GM18873 (cell line): ENCODE results near the gene KRT86.
"Not testable (repeated sequence)": the region's sequence is repeated elsewhere in the genome, so short reads cannot be mapped to it uniquely, and the experiment has no call there.

Experiments used
- ATAC-seq: cut with Tn5 transposase; IDR thresholded peaks from one replicate; pipeline ENCODE4 v1.9.1; 2021; ENCODE audit warnings: mild to moderate bottlenecking, moderate library complexity, moderate number of reproducible peaks; ENCODE audit not compliant: unreplicated experiment, low FRiP score

Gene KRT86

DNA sequence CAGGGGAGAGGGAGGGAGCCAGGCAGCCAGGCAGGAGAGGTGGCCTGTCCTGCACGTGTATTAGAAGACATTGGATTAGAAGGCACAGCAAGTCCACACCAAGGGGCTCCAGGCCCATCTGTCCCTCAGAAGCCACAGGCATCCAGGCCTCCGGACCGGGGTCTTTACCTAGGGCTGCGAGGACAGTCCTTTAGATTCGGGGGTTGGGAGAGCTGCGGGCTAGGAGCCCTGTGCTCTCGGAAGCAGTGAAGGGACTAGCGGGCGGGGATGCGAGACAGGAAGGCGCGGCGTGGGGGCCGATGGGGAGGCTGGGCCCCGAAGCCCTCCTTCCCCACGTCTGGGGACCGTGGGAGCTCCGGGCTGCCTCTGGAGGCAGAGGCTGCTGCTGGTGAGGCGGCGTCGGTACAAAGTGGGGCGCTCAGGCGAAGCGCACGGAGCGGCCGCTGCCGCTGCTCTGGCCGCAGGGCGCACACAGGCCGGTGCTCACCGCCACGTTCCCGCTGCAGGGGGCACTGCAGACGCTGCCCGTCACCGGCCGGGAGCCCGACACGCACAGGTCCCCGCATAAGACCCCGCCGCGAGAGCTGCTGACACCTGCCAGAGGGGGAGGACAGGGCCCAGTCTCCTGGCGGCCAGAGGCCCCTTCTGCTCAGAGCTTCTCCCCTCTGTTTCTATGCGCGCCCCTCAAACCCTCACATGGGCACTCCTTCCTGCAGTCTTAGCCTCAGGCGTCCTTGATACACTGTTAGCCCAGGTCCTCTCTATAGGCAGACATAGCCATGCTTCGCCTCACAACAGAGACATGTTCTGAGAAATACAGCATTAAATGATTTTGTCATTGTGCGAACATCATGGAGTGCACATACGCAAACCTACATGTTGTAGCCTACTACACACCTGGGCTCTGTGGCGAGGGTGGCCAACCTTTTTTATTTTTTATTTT is 24.1 kb upstream of the KRT86 start:
- ATAC-seq: no peak

DNA sequence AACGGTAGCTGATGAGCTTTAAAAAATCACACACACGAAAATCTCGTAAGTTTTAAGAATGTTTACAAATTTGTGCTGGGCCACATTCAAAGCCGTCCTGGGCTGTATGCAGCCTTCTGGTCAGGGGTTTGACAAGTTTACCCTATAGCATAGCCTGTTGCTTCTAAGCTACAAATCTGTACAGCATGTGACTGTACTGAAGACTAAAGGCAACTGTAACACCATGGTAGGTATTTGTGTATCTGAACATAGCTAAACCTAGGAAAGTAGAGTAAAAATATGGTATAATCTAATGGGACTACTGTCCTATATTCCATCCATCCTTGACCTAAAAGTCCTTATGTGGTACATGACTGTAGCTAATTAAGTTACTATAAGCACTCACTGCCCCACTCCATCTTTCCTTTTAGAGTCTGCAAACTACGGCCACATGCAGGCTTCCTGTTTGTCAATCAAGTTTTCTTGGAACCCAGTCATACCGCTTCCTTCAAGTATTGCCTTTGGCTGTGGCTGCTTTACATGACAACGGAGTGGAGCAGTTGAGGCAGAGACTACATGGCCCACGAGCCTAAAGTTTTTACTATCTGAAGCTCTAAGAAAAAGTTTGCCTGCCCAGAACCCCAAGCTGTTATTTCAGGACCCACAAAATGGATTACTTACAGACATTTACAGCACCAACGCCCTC is 22.9 kb upstream of the KRT86 start:
- ATAC-seq: no peak

DNA sequence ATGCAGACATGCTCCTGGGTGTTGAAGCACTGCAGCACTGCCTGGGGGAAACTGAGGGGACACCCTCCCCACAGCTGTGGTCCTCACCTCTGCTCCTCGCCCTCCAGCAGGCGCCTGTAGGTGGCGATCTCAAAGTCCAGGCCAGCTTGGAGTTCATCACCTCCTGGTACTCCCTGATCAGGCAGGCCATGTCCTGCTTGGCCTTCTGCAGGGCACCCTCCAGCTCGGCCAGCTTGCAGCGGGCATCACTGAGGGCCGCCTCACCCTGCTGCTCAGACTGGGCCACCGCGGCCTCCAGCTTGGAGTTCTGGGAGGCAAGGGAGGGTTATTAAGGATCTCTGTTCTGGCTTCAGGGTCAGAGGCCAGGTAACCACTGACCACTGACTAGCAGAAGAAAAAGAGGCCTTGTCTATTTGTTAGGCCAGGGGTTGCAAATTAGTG is 22.2 kb upstream of the KRT86 start:
- ATAC-seq: not testable (repeated sequence)

DNA sequence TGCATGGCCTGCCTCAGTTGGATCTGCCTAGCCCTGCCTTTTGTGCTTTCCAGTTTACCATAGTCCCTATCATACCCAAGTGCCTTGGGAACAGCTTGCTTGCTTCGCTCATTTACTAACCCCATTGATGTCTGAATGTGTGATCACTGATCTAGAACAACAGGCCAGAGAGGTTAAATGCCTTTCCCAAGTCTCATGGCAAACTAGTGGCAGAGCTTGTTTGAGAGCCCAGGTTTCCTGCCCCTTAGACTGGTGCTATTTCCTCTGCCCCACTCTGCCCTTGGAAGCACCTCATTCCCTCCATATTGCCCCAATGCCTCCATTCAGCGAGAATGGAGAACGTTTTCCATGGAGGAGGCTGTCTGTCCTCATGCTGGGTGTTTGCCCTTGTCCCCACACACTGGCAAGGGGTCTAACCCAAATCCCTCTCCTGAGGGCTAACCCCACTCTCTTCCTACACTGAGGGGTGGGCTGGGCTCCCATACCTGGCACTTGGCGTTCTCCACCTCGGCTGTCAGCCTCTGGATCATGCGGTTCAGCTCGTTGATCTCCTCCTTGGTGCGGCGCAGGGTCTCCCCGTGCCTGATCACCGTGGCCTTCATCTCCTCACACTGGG is 21.6 kb upstream of the KRT86 start:
- no peak for ATAC-seq

DNA sequence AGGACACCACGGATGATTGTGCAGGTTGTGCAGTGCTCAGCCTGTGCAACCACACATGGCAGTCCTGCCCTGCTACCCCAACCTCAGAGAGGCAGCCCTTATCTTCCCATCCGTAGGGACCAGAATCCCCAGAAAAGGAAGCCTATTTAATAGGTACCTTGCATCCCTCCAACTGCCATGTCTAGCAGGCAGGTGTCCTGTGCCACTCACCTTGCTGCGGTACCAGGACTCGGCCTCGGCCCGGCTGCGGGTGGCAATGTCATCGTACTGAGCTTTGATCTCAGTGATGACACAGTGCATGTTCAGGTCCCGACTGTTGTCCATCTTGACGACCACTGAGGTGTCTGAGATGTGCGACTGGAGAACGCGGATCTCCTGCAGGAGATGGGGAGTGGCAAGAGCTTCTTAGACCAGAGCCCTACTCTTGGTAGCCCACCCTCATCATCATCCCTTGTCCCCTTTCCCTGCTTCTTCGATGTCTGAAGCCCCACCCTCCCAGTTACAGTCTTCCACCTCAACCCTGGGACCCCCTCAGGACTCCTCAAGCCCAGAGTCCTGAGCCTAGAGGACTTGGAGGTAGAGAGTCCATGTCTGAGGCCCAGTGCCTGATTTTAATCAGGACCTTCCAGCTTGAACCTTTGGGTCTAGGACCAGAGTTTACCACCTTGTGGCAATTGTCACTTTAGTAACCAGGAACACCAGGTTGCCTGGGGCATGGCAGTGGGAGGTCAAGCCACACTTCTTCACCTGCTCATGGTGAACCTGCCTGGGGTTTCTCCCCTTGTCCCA is 20.9 kb upstream of the KRT86 start:
- no peak for ATAC-seq

DNA sequence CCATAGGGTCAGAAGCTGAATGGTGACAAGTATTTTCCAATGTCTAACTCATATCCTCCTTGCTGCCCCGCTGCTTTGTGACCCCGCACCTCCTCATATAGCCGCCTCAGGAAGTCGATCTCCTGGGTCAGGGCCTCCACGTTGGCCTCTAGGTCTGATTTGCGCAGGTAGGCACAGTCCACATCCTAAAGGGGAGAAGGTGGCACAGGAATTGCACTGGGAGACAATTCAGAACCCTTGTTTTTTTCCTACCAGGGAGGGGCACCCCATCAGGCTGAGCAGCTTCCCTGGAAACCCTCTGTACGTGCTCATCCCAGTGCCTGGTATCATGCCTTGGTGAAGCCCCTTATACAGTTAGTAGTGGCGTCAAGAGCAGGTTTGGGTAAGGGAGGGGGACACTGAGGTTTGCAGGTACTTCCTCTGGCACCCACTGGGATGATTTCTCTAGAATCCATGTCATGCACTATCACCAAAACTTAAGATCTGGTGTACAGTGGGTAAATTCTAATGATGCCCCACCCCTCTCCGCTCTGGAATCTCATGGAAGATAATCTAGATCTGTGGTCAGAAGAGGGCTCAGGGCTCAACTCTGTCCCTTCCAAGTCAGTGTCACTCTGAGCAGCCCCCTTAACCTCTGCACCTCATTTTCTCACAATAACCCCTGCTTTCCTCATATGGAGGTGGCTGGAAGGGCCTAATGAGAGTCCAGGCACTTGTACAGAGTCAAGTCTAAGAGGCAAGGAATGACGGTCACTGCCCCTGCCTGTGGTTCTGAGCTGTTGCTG is 20.1 kb upstream of the KRT86 start:
- no peak for ATAC-seq

DNA sequence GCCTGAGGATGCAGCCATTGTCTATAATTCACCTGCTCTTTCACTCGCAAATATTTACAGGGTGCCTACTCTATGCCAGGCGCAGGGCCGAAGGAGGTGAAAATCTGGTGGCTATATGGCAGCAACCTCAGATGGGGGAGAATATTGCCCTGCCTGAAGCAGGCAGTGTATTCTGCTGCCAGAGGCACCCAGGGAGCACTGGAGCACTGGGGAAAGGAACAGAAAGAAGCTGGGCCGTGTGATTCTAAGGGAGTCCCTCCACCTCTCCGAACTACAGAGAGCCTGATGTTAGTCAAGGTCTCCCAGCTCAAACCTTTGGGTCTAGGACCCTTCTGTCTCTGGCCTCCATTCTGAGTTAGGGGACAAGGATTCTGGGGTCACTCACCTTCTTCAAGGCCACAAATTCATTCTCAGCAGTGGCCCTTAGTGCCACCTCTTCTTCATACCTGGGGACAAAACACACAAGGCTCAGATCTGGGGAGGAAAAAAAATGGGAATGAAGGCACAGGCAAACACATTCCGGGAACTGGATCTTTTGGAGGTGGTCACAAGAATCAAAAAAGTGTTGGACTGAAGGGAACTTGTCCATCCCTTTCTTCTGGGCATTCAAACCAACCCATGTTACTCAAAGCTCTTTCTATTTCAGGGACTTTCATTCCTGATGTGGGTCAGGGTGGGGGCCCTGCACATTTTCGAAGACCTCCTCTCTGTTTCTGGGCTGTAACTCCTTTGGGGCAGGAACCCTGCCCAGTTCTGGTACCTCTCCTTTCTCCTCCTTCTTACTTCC is 19.3 kb upstream of the KRT86 start:
- no peak for ATAC-seq

DNA sequence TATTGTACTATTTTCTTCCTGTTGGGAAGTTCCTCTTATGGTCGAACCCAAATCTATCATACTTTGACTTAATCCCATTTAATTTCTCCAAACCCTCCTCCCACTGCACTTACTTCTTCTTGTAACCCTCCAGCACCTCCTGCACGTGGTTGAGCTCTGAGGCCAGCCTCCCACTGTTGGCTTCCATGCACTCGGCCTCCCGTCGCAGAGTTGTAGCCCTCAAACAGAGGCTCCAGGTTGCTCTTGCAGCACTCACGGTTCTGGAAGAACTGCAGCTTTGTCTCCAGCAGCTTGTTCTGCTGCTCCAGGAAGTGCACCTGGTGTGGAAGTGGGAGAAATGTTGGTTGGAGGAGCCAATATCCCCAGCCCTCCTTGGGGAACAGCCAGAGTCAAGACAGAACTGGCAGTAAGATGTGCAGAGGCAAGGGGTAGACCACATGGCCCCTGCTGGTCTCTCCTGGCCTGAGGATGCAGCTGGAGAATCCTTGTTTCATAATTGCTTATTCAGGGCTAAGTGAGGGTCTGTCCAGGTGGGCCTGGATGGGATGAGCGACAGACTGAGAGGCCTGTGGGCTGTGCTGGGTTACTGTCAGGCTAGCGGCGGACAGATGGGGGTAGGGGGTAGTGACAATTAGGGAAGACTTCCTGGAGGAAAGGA is 18.4 kb upstream of the KRT86 start:
- no peak for ATAC-seq

DNA sequence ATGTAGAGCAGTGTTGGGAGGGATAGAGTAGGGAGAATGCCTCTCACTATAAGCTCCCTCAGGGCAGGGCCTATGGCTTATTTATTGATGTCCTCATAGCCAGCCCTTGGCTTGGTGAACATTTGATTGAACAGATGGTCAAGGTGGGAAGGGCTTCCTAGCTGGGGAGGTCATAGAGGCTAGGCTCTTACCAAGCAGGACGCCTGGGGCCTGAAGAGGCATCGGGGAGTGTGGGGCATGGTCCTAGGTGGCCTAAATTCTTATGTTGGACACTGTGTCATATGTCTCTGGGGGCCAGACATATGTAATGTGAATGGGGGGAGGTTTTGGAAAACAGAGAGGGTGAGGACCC is 17.9 kb upstream of the KRT86 start:
- no peak for ATAC-seq

DNA sequence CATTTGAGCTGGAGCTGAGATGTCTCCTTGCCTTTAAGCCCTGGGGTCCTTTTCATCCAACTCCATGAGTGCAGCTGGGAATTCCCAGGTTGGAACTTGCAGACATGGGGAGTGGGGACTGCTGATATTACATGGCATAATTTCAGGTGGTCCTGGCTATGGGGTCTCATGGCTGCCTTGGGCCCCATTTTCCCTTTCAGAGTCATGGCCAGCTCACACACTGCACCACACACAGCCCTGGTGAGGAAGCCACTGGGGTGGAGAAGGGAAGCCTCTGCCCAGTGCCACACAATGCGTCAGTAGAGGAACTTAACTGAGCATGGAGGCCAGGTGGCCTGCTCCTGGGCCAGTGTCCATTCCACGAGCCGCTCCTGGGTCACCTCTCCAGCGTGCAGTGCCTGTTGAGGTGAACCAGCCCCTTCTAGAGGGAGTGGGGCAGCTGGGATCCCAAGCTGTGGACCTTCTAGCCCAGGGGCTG is 17.3 kb upstream of the KRT86 start:
- ATAC-seq: no peak

DNA sequence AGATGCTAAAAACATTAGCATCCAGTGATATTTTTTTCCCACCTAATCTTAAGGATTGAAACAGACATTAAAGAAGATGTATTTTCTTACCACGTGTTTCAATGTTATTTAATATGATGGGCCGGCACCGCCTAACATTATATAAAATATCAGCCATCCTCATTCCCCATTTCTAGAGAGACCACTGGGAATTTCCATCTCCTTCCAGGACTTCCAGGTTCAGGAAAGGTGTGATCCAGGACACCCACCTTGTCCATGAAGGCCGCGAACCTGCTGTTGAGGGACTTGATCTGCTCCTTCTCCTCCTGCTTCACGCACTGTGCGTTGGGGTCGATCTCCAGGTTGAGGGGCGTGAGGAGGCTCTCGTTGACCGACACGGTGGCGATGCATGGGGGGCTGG is 16.5 kb upstream of the KRT86 start:
- ATAC-seq: not testable (repeated sequence)

DNA sequence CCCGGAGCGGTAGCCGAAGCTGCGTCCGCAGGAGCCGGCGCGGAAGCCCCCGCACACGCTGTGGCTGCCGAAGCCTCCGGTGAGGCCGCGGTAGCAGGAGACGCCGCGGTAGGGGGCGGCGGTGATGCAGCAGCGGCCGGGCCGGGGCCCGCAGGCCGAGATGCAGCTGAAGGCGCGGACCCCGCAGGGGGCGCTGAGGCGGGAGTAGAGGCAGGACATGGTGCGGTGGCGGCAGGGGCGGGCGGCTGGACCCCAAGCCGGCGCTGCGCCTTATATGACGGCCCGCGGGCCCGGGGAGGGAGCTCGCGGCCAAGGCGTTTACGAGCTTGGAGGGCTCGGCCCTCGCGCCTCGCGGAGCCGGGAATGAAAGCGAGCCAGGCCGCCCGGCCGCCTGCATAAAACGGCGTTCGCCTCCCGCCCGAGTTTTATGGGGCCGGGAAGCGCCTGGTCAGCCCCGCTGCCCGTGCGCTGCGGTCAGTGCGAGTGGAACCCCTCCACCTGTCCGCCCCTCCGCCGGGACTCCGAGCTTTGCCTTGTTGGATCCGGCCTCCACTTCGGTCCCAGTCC is 16.0 kb upstream of the KRT86 start:
- ATAC-seq: no peak

DNA sequence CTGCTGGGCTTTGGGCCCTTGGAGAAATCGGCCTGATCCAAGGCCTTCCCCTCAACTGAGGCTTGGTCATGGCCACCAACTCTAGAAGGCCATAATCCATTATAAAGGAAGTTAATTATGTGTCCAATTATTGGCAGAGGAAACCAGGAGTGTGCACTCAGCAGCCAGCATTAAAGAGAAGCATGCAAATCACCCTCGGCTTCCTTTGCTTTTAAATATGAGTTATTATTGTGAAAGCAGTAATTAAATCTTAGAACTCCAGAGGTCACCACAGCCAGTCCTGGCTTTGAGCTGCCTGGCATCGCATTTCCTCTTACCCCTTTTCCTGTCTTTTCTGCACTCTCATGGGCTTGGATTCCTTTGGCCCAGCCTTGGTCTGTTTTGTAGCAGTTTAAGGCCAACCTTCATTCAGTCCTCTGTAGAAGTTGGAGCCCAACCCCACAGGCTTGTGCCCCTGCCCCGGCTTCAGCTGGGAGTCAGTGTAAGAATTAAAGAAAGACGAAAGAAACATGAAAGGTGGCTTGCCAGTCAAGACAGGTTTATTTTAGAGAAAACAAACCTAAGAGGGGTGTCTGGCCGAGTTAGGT is 14.7 kb upstream of the KRT86 start:
- ATAC-seq: no peak

DNA sequence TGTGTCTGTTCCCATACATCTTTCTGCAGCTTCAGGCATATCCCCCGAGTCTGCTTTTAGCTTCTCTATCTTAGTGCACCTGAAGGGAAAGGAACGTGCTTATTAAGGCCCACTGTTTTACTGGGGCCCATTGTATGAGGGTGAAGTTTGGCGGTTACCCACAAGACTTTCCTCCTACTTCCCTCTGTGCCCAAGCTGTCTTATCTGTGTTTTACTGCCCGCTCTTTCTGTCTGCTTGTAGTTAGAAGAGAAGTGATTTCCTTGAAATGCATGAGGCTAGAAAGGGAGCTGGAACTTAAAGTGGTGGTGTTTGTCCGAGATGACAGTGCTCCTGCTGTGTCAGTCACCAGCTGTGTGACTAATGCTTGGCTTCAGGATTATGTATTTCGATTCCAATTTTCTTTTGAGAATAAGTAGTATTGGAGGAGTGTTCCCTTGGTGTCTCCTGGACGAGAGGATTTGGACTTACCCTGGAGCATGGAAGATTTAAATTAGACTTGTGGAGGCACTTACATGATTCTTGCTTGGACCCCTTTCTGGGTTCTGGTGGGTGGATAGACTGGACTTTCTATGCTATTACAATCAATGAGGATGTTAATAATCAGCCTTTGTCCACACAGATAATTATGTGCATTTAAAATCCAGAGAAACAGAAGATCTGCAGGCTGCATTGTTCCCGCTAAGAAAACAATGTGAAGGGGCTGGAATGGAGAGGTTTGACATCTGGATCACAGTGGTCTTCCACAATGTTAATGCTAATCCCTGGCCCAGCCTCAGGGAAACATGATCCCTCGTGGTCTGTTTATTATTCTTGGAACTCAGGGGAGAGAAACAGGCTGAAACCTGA is 13.9 kb upstream of the KRT86 start:
- no peak for ATAC-seq

DNA sequence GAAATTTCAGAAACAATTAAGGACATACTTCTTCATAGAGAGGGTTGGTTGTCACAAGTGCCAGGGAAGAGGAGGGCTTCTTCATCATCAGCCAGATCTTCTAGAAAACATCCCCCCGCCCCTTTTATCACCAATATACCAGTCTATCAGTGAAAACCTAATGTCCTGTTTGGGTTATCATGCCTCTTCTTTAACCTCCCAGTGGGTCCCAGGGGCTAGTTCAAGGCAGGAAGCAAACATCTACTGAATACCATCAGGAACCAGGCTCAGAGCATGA is 13.3 kb upstream of the KRT86 start:
- no peak for ATAC-seq

DNA sequence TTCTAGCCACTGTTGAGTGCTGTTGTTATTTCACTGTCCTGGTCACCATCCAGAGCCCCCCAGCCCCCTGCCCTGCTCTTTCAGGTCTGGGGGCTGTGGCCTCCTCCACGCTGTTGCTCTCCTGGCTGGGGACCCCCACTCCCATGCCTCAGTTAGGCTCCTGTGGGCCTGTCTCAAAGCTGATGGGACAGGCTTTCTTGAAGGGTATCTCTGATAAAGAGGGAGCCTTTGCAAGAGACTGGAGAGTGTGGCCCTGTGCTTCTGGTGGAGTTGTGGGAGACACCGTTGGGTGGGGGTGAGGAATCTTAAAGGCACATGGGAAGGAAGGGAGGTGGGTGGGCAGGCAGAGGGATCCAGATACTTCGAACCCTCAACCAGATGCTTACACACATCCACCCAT is 12.2 kb upstream of the KRT86 start:
- no peak for ATAC-seq

DNA sequence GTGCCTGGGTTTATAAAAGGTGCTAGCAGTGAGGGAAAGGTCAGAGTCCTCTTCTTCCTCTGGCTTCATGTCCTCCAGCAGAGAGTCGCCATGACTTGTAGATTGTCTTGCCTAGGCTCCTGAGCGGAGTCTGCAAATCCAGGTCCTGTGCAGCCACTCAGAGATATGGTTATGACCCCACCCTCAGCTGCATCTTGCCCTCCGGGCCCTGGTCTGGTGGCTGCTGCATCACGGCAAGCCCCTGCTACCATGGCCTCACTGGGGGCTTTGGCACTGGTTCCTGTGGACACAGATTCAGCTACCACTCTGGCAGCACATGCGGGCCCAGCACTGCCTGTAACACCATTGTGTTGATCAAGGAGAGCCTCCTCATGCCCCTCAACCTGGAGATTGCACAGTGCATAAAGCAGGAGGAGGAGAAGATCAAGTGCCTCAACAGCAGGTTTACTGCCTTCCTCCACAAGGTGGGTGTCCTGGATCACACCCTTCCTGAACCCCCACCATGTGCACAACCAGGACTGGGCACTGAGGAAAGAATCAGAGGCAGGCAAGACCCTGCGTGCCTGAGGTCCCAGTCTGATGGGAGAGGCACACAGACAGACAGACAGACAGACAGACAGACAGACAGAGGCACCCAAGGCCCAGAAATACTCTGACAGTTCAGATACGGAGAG is 10.5 kb upstream of the KRT86 start:
- ATAC-seq: no peak
